ENCODE results near the gene SSX2IP.

- TF ChIP-seq POLR2A (IDR thresholded peaks at IDR 0.05), result no peak
- no peak for TF ChIP-seq POLR2AphosphoS5 (IDR thresholded peaks at IDR 0.05)
- TF ChIP-seq, protein P1, sequence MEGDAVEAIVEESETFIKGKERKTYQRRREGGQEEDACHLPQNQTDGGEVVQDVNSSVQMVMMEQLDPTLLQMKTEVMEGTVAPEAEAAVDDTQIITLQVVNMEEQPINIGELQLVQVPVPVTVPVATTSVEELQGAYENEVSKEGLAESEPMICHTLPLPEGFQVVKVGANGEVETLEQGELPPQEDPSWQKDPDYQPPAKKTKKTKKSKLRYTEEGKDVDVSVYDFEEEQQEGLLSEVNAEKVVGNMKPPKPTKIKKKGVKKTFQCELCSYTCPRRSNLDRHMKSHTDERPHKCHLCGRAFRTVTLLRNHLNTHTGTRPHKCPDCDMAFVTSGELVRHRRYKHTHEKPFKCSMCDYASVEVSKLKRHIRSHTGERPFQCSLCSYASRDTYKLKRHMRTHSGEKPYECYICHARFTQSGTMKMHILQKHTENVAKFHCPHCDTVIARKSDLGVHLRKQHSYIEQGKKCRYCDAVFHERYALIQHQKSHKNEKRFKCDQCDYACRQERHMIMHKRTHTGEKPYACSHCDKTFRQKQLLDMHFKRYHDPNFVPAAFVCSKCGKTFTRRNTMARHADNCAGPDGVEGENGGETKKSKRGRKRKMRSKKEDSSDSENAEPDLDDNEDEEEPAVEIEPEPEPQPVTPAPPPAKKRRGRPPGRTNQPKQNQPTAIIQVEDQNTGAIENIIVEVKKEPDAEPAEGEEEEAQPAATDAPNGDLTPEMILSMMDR (IDR thresholded peaks at IDR 0.05), result no peak
- TF ChIP-seq EP300 (IDR thresholded peaks at IDR 0.05), result no peak
Observed at GRCh38 chr1:84702143-84702542, 11.9 kb upstream of the SSX2IP start.

All from stomach (tissue), 4 donors.